ENCODE data around the gene TMEM114.

The TMEM114 gene

GRCh38 chr16:8550728-8551387 lies 39.5 kb downstream of the TMEM114 start:
- no peak for DNase-seq (ENCODE audit: low read depth, low spot score)

- DNase-seq (ENCODE audit: low read depth, low spot score): no peak
Observed at GRCh38 chr16:8549843-8550412, 40.4 kb downstream of the TMEM114 start.

DNA sequence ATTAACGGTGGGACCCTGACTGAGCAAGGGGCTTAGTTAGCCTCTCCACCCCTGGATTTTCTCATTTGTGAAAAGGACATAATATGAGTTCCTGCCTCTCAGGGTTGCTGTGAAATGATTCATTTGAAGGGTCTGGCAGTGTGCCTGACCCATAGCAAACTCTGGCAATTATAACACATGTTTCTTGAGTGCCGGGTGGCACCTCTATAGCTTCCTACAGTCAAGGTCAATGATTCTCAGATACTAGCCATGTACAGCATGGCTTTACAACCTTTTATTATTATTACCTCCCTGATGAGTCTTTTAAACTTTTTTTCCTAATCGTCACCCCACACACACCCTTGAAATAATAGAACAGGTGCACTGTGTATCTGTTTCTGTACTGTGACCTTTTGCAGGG lies 42.1 kb downstream of the TMEM114 start:
- DNase-seq (ENCODE audit: low read depth, low spot score): no peak

GRCh38 chr16:8547762-8548161 lies 42.5 kb downstream of the TMEM114 start:
- DNase-seq (ENCODE audit: low read depth, low spot score): no peak

DNA sequence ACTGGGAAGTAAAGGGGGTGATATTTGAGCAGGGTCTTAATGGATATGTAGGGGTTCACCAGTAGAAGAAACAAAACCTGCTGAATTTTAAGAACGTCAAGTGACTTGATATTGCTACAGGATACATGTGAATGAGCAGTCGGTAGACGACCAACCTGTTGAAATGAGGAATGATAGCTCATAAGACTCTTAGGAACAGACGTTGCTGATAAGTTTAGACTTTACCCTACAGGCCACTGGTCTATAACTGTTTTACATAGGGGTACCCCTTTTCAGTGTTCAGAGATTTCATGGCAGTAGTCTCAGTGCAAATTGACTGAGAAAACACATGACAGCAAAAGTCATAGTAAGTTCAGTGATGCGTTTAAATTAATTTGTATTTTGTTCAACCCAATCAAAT lies 45.9 kb downstream of the TMEM114 start:
- no peak for DNase-seq (ENCODE audit: low read depth, low spot score)

GRCh38 chr16:8543258-8543657 lies 47.1 kb downstream of the TMEM114 start:
- no peak for DNase-seq (ENCODE audit: low read depth, low spot score)

DNA sequence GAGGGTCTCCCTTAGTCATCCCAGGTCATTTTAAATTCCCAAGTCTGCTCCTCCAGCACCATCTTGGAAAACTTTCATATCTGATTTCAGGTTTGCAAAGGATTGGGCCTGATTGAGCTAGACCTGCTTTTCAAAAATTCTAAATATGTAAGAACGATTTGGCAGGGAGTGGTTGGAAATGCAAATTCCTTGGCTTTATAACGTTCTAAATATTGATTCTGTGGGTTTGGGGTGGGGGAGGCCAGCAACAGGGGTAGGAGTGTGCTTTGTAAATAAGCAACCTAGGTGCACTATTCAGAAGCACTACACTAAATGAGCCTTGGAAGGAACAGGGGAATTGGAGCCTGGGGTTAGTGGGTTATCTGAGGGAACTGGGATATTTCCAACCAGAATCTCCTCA lies 47.9 kb downstream of the TMEM114 start:
- no peak for DNase-seq (ENCODE audit: low read depth, low spot score)

GRCh38 chr16:8541868-8542267 lies 48.4 kb downstream of the TMEM114 start:
- no peak for DNase-seq (ENCODE audit: low read depth, low spot score)

- no peak for DNase-seq (ENCODE audit: low read depth, low spot score)
Observed at GRCh38 chr16:8537691-8538342, 52.5 kb downstream of the TMEM114 start.

DNA sequence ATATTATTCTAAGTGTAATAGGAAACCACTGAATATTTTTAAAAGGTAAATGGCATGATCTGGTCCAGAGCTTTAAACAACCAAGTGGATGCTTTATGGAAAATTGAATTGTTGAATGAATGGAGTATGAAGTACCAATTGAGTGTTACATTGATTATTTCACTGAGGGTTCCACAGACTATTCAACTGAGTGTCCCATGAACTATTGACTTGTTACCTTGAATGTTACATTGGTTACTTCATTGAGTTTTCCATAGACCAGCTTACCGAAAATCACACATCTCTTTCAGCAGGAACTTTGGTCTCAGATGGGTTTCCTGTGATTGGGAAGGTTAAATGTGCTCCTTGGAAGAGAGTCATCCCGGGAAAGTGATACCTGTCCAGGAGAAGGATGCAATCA lies 56.8 kb downstream of the TMEM114 start:
- no peak for DNase-seq (ENCODE audit: low read depth, low spot score)

DNA sequence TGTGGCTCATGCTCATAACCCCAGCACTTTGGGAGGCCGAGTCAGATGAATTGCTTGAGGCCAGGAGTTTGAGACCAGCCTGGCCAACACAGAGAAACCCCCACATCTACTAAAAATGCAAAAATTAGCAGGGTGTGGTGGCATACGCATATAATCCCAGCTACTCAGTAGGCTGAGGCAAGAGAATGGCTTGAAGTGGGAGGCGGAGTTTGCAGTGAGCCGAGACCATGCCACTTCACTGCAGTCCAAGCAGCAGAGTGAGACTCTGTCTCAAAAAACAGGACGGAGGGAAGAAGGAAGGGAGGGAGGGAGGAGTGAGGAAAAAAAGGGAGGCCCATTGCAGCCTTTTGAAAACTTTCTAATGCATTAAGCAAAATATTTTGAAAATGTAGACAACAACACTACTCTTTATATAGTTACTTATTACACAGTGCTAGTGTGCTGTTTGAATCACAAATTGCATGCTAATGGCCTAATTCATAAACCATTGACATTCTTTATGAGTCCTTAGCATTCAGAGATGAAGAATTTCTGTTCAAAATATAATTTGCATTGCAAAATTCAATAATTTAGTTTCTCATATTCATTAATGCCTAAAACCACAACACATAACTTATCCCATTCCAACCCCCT lies 59.4 kb downstream of the TMEM114 start:
- no peak for DNase-seq (ENCODE audit: low read depth, low spot score)

GRCh38 chr16:8528471-8528870 lies 61.8 kb downstream of the TMEM114 start:
- no peak for DNase-seq (ENCODE audit: low read depth, low spot score)

- DNase-seq (ENCODE audit: low read depth, low spot score): no peak
Observed at GRCh38 chr16:8523932-8524331, 66.4 kb downstream of the TMEM114 start.

DNA sequence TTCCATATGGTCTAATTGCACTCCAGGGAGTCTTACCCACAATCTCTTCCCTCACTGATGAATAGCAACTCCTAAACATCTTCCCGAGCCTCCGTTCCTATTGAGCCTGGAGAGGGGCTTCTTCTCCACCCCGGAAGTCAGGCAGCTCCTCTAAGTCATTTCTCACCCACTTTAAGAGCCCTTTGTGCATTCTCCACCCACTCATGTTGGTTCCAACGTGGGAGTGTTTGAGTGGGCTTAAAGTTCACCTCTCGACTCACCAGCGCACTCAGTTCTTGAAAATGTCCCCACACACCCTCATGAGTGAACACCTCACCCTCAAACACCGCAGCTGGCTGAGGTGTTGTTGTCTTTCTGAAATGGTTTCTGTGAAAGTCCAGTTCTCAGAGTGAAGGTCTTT lies 67.6 kb downstream of the TMEM114 start:
- DNase-seq (ENCODE audit: low read depth, low spot score): no peak

GRCh38 chr16:8519643-8520042 lies 70.7 kb downstream of the TMEM114 start:
- no peak for DNase-seq (ENCODE audit: low read depth, low spot score)
